BJ (cell line): ENCODE measurements around the gene AFF3. TPM values are rescaled to one million over a fixed set of nuclear protein-coding genes. Genes with fewer than 3 reads are reported as not detected.
A peak's percentile ranks its signal among the peaks of the same experiment; 100 is the strongest.

Source experiments
- CTCF ChIA-PET: fragments of 350-600 bp; formaldehyde crosslinking; extraction: SDS; loops from one replicate; lab custom pipeline; 2021; ENCODE audit warnings: antibody characterized with exemption, inconsistent platforms; lab: Yijun Ruan, JAX
- POLR2A ChIA-PET: fragments of 300-600 bp; sonication (Branson Sonifier 250); formaldehyde crosslinking; extraction: SDS; loops from one replicate; lab custom pipeline; 2021; ENCODE audit warnings: antibody characterized with exemption; lab: Charles Lee
- DNase-seq: peaks from one replicate; pipeline ENCODE4 v3.0.0-alpha.2; 2011; ENCODE audit warnings: low read depth
- H3K27me3 ChIP-seq: 2 replicates; pipeline ENCODE4 v1.6.0; 2011; ENCODE audit warnings: low read length; ENCODE audit not compliant: control insufficient read depth, insufficient read depth
- H3K36me3 ChIP-seq: 2 replicates; pipeline ENCODE4 v1.5.1; 2011; ENCODE audit warnings: low read length; ENCODE audit not compliant: control insufficient read depth, insufficient read depth
- H3K4me3 ChIP-seq: 2 replicates; pipeline ENCODE4 v1.5.1; 2011; ENCODE audit warnings: low read depth, mild to moderate bottlenecking, control low read depth, low read length
- CTCF ChIP-seq: IDR thresholded peaks from 2 replicates; pipeline ENCODE4 v1.5.1; 2011; ENCODE audit warnings: low read depth, mild to moderate bottlenecking, control low read depth, inconsistent platforms, low read length, moderate library complexity; ENCODE audit not compliant: insufficient read depth
- polyA plus RNA-seq: library from polyadenylated mRNA; depleted of rRNA; stranded (reverse); fragments of >200 nt; gene quantifications from 2 replicates; pipeline ENCODE4 v1.2.3, GENCODE V29; 2011

The AFF3 gene
- polyA plus RNA-seq, 1 experiment: 11.5 TPM

GRCh38 chr2:99618579-99619097, 523.8 kb downstream of the AFF3 start:
- ChIA-PET CTCF (interaction anchor here (0.9 kb wide), 1 partner anchor 59 kb away, joined by 3 read pairs; no protein-coding TSS in a partner anchor), POLR2A (no interaction called here)
- Histone ChIP-seq H3K4me3 (no peak overlapping the region), H3K36me3 (no peaks in the 10 kb centered on the region), H3K27me3 (no peaks in the 10 kb centered on the region)
- no peak for DNase-seq
- no peak for TF ChIP-seq CTCF

- Histone ChIP-seq H3K36me3 (no peaks in the 10 kb centered on the region), H3K27me3 (no peaks in the 10 kb centered on the region), H3K4me3 (no peak overlapping the region)
- POLR2A ChIA-PET: no interaction called here
- TF ChIP-seq CTCF: no peak
- DNase-seq: no peak
- CTCF ChIA-PET: no interaction called here
These were observed 524.6 kb downstream of the AFF3 start for GRCh38 chr2:99617811-99618210.

GRCh38 chr2:99615247-99615771, 527.1 kb downstream of the AFF3 start:
- POLR2A ChIA-PET: no interaction called here
- Histone ChIP-seq H3K27me3 (no peaks in the 10 kb centered on the region), H3K36me3 (no peaks in the 10 kb centered on the region), H3K4me3 (no peak overlapping the region)
- TF ChIP-seq CTCF: peak; percentile 5; the same call in 1 of the 2 replicates
- CTCF ChIA-PET: interaction anchor here (0.9 to 1.4 kb wide), 7 partner anchors 9 to 449 kb away, joined by 3 to 4 read pairs (median 3); no protein-coding TSS in a partner anchor
- DNase-seq: no peak

GRCh38 chr2:99613980-99614379, 528.4 kb downstream of the AFF3 start:
- ChIA-PET CTCF (interaction anchor here (0.6 to 0.9 kb wide), 2 partner anchors 51 to 64 kb away, joined by 3 read pairs; no protein-coding TSS in a partner anchor), POLR2A (no interaction called here)
- DNase-seq: no peak
- H3K36me3 ChIP-seq: no peaks in the 10 kb centered on the region
- no peak for TF ChIP-seq CTCF
- H3K27me3 ChIP-seq: no peaks in the 10 kb centered on the region
- H3K4me3 ChIP-seq: no peak overlapping the region

GRCh38 chr2:99611786-99612185, 530.6 kb downstream of the AFF3 start:
- CTCF ChIA-PET: interaction anchor here (0.9 kb wide), 1 partner anchor 36 kb away, joined by 3 read pairs; no protein-coding TSS in a partner anchor
- Histone ChIP-seq H3K4me3 (no peak overlapping the region), H3K27me3 (no peaks in the 10 kb centered on the region), H3K36me3 (no peaks in the 10 kb centered on the region)
- no peak for TF ChIP-seq CTCF
- POLR2A ChIA-PET: no interaction called here
- DNase-seq: no peak
